Nucleus accumbens (tissue), 56 donors: ENCODE data around the gene SUPV3L1.

Source experiments
- DNase-seq, 56 donors: peaks; one replicate each; lab custom pipeline; 2025; lab: John Stamatoyannopoulos, UW

The SUPV3L1 gene

GRCh38 chr10:69226919-69227450 is 47.0 kb downstream of the SUPV3L1 start:
- no peak for DNase-seq

GRCh38 chr10:69228151-69228550 is 48.1 kb downstream of the SUPV3L1 start:
- DNase-seq, result no peak

- no peak for DNase-seq
Observed at GRCh38 chr10:69229616-69229916, 49.5 kb downstream of the SUPV3L1 start.

GRCh38 chr10:69230128-69230527 is 50.1 kb downstream of the SUPV3L1 start:
- DNase-seq, result no peak

- no peak for DNase-seq
Observed at GRCh38 chr10:69232252-69232651, 52.2 kb downstream of the SUPV3L1 start.

- peak in 3 of 56 donors; percentile 8 to 19 (median 15) for DNase-seq
Observed at GRCh38 chr10:69232736-69233480, 52.9 kb downstream of the SUPV3L1 start.

- DNase-seq, result no peak
Observed at GRCh38 chr10:69234447-69234846, 54.4 kb downstream of the SUPV3L1 start.

GRCh38 chr10:69237528-69238159 is 57.6 kb downstream of the SUPV3L1 start:
- peak in 53 of 56 donors; percentile 15 to 93 (median 71) for DNase-seq

GRCh38 chr10:69239136-69239535 is 59.1 kb downstream of the SUPV3L1 start:
- no peak for DNase-seq

- no peak for DNase-seq
Observed at GRCh38 chr10:69239816-69240434, 59.9 kb downstream of the SUPV3L1 start.

GRCh38 chr10:69240455-69240854 is 60.4 kb downstream of the SUPV3L1 start:
- DNase-seq, result no peak

- DNase-seq, result no peak
Observed at GRCh38 chr10:69241575-69241974, 61.5 kb downstream of the SUPV3L1 start.

GRCh38 chr10:69242040-69242851 is 62.2 kb downstream of the SUPV3L1 start:
- no peak for DNase-seq

GRCh38 chr10:69242852-69243212 is 62.8 kb downstream of the SUPV3L1 start:
- DNase-seq, result peak; percentile 8 to 87 (median 72)

- no peak for DNase-seq
Observed at GRCh38 chr10:69243817-69244216, 63.8 kb downstream of the SUPV3L1 start.

- DNase-seq, result no peak
Observed at GRCh38 chr10:69246036-69246435, 66.0 kb downstream of the SUPV3L1 start.

GRCh38 chr10:69246581-69247312 is 66.7 kb downstream of the SUPV3L1 start:
- peak in 3 of 56 donors; percentile 4 to 27 (median 24) for DNase-seq

GRCh38 chr10:69247313-69247710 is 67.3 kb downstream of the SUPV3L1 start:
- no peak for DNase-seq

- DNase-seq, result no peak
Observed at GRCh38 chr10:69248117-69248730, 68.2 kb downstream of the SUPV3L1 start.

- DNase-seq, result no peak
Observed at GRCh38 chr10:69250041-69250440, 70.0 kb downstream of the SUPV3L1 start.
